H1 (cell line): ENCODE data around the gene SNRNP200.
A peak's percentile ranks its signal among the peaks of the same experiment; 100 is the strongest.

Experiments used
- BRCA1 ChIP-seq: IDR thresholded peaks from 2 replicates; pipeline ENCODE4 v1.6.1; 2012; ENCODE audit warnings: low read depth, low read length, improper control_type of control experiment
- CEBPB ChIP-seq: IDR thresholded peaks from 2 replicates; pipeline ENCODE4 v1.6.1; 2012; ENCODE audit warnings: low read depth, low read length
- EZH2 ChIP-seq: fragments of 200-600 bp; sonication (generic); IDR thresholded peaks from 2 replicates; pipeline ENCODE4 v1.7.1; 2012; ENCODE audit warnings: low read depth, mild to moderate bottlenecking, moderate library complexity, low read length, inconsistent platforms; ENCODE audit not compliant: severe bottlenecking
- FOSL1 ChIP-seq: IDR thresholded peaks from 2 replicates; pipeline ENCODE4 v1.6.1; 2011; ENCODE audit warnings: mild to moderate bottlenecking, low read depth, low read length, moderate library complexity; ENCODE audit not compliant: insufficient read depth
- POLR2A ChIP-seq, 2 experiments: IDR thresholded peaks; 1 replicate in 1 of 2; 2 replicates in 1 of 2; pipeline ENCODE4 v1.6.1; 2011; ENCODE audit warnings: low read depth in 2 of 2, low read length in 2 of 2, mild to moderate bottlenecking in 2 of 2; ENCODE audit errors: control extremely low read depth in 1 of 2
- POLR2AphosphoS5 ChIP-seq: IDR thresholded peaks from 2 replicates; pipeline ENCODE4 v1.6.1; 2011; ENCODE audit warnings: low read depth, low read length
- RAD21 ChIP-seq, 2 experiments: IDR thresholded peaks in 1 of 2; conservative IDR thresholded peaks in 1 of 2; 2 replicates each; pipeline ENCODE4 v1.6.1; 2011; ENCODE audit warnings: low read depth in 2 of 2, low read length in 2 of 2, improper control_type of control experiment in 1 of 2, inconsistent platforms in 1 of 2, mild to moderate bottlenecking in 1 of 2, moderate library complexity in 1 of 2
- SIX5 ChIP-seq: IDR thresholded peaks from 2 replicates; pipeline ENCODE4 v1.6.1; 2011; ENCODE audit warnings: mild to moderate bottlenecking, low read depth, low read length
- YY1 ChIP-seq: IDR thresholded peaks from 2 replicates; pipeline ENCODE4 v1.6.1; 2011; ENCODE audit warnings: low read depth, mild to moderate bottlenecking, low read length
- TF ChIP-seq, protein P1 (sequence below): IDR thresholded peaks from 2 replicates; pipeline ENCODE4 v1.6.1; 2012; ENCODE audit warnings: inconsistent platforms
- TF ChIP-seq, protein P2 (sequence below), 3 experiments: IDR thresholded peaks; 1 replicate in 2 of 3; 2 replicates in 1 of 3; pipeline versions ENCODE4 v1.5.1 to v1.6.1; 2011; ENCODE audit warnings: low read length in 3 of 3, mild to moderate bottlenecking in 3 of 3, inconsistent platforms in 2 of 3, low read depth in 1 of 3, moderate library complexity in 1 of 3; ENCODE audit not compliant: insufficient read depth in 1 of 3; ENCODE audit errors: control extremely low read depth in 1 of 3
- TF ChIP-seq, protein P3 (sequence below): IDR thresholded peaks from 2 replicates; pipeline ENCODE4 v1.6.1; 2012; ENCODE audit warnings: low read length, inconsistent platforms

DNA sequence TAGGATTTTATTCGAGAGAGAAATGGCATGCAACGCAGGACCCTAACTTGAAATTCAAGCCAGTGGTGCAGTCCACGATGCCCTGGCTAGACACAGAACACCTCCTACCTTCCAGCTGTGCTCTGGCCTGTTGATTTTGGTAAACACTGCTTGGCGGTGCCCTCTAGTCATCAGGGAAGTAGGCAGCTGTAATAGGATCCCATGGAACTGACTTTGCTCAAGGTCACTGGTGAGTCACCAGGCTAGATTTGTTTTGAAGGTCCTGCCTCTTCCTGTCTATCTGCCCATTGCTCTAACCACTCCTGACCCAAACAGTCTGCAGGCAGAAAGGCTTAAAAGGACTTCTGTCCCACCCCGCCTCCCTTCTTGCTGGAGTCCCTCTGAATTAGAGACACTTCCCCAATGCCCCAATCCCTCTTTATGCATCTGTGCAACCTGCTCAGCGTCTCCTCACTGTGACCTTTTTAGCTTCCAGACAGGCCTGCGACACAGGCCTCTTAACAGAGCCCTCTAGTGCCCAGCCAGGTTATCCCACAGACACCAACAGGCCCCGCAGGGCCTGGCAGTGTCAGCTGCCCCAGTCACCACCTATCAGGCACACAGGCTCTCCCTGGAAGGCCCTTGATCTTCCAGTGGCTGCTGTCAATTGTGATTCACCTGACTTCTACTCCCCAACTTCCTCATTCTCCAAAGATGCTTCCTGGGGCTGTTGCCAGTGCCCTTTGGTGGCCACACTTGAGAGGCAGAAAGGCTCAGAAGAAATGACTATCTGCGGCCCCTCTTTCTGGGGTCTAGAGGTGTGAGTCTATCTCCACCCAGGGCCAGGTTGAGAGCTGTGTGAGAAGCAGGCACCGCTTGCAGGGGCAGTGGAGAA is 44.7 kb downstream of the SNRNP200 start:
- no peak for TF ChIP-seq POLR2A (IDR thresholded peaks at IDR 0.05; ENCODE audit: control extremely low read depth in 1 of 2, low read depth in 2 of 2, low read length in 2 of 2)
- TF ChIP-seq, protein P1, sequence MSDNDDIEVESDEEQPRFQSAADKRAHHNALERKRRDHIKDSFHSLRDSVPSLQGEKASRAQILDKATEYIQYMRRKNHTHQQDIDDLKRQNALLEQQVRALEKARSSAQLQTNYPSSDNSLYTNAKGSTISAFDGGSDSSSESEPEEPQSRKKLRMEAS: no peak
- TF ChIP-seq FOSL1: no peak
- no peak for TF ChIP-seq EZH2
- TF ChIP-seq YY1: no peak
- TF ChIP-seq, protein P2, sequence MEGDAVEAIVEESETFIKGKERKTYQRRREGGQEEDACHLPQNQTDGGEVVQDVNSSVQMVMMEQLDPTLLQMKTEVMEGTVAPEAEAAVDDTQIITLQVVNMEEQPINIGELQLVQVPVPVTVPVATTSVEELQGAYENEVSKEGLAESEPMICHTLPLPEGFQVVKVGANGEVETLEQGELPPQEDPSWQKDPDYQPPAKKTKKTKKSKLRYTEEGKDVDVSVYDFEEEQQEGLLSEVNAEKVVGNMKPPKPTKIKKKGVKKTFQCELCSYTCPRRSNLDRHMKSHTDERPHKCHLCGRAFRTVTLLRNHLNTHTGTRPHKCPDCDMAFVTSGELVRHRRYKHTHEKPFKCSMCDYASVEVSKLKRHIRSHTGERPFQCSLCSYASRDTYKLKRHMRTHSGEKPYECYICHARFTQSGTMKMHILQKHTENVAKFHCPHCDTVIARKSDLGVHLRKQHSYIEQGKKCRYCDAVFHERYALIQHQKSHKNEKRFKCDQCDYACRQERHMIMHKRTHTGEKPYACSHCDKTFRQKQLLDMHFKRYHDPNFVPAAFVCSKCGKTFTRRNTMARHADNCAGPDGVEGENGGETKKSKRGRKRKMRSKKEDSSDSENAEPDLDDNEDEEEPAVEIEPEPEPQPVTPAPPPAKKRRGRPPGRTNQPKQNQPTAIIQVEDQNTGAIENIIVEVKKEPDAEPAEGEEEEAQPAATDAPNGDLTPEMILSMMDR (IDR thresholded peaks at IDR 0.05; ENCODE audit: control extremely low read depth in 1 of 3, insufficient read depth in 1 of 3, low read depth in 1 of 3, low read length in 3 of 3): peak; percentile 38 to 64 (median 57)
- no peak for TF ChIP-seq SIX5
- TF ChIP-seq POLR2AphosphoS5: no peak
- peak; percentile 40 to 63 for TF ChIP-seq RAD21 (IDR thresholded peaks at IDR 0.05 in 1 of 2, conservative IDR thresholded peaks at IDR 0.05 in 1 of 2; ENCODE audit: low read depth in 2 of 2, low read length in 2 of 2)
- no peak for TF ChIP-seq BRCA1
- no peak for TF ChIP-seq CEBPB
- TF ChIP-seq, protein P3, sequence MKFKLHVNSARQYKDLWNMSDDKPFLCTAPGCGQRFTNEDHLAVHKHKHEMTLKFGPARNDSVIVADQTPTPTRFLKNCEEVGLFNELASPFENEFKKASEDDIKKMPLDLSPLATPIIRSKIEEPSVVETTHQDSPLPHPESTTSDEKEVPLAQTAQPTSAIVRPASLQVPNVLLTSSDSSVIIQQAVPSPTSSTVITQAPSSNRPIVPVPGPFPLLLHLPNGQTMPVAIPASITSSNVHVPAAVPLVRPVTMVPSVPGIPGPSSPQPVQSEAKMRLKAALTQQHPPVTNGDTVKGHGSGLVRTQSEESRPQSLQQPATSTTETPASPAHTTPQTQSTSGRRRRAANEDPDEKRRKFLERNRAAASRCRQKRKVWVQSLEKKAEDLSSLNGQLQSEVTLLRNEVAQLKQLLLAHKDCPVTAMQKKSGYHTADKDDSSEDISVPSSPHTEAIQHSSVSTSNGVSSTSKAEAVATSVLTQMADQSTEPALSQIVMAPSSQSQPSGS: no peak
